ENCODE results near the gene LTV1.
"Not testable (repeated sequence)": the region's sequence is repeated elsewhere in the genome, so short reads cannot be mapped to it uniquely, and the experiment has no call there.

LTV1 gene

DNA sequence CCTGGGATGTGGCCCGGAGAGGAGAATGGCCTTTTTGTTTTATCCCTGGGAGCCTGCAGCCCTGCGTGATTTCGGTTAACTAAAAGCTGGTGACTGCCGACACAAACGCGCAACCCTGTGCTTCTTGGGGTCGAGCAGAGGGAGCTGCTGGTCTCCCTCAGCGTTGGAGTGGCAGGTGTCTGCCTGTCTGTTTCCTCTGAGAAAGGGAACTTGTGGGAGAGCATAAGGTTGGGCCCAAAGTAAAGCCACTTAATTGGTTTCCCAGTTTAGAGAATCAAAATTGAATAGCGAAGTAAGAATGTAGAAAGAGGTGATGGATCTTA lies 500 bp downstream of the LTV1 start:
- no peak for DNase-seq

DNA sequence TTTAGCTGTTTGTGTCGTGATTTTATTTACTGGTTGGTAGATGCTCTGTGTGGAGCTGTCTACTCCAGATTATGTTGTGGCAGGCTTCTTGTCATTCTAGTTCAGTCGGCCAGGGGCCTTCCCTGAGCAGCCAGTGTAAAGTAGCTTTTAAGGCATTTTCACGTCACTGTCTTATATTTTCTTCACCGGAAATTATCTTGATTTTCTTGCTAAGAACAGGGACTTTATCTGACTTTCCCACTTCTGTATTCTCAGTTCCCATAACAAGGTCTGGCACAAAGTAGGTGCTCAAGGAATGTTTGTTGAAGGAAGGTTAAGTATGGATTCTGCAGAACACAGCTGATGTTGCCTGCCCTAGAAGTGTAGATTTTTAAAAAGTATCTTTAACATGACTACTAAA lies 868 bp downstream of the LTV1 start:
- no peak for DNase-seq

DNA sequence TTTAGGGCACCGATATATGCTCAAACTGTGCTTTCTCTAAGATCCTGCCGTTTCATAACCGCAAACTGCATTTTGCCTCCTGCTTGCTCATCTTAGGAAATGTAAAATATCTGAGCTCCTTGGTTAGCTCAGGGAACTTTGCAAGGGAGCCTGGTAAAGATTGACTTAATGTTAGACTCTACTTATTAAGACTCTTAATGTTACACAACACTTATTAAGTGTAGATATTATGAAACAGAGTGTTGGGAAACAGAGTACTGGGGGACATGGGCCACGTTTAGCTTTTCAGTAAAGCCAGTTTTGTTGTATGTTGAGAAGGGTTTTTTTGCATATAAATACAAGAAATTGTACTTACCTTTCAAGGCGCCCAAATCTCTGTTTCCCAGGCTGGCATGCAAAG lies 1.9 kb downstream of the LTV1 start:
- DNase-seq: no peak

DNA sequence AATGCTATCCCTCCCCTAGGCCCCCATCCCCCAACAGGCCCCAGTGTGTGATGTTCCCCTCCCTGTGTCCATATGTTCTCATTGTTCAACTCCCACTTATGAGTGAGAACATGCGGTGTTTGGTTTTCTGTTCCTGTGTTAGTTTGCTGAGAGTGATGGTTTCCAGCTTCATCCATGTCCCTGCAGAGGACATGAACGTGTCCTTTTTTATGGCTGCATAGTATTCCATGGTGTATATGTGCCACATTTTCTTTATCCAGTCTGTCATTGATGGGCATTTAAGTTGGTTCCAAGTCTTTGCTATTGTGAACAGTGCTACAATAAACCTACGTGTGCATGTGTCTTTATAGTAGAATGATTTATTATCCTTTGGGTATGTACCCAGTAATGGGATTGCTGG lies 8.6 kb downstream of the LTV1 start:
- not testable (repeated sequence) for DNase-seq

DNA sequence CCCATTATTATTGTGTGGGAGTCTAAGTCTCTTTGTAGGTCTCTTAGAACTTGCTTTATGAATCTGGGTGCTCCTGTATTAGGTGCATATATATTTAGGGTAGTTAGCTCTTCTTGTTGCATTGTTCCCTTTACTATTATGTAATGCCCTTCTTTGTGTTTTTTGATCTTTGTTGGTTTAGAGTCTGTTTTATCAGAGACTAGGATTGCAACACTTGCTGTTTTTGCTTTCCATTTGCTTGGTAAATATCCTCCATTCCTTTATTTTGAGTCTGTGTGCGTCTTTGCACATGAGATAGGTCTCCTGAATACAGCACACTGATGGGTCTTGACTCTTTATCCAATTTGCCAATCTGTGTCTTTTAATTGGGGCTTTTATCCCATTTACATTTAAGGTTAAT lies 11.9 kb downstream of the LTV1 start:
- not testable (repeated sequence) for DNase-seq

DNA sequence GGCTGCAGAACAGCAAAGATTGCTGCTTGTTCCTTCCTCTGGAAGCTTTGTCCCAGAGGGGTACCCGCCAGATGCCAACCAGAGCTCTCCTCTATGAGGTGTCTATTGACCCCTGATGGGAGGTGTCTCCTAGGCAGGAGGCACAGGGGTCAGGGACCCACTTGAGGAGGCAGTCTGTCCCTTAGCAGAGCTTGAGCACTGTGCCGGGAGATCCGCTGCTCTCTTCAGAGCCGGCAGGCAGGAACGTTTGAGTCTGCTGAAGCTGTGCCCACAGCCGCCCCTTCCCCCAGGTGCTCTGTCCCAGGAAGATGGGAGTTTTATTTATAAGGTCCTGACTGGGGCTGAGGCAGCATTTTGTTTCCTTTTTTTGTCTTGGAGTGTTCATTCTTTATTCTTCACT lies 13.6 kb downstream of the LTV1 start:
- DNase-seq: not testable (repeated sequence)

DNA sequence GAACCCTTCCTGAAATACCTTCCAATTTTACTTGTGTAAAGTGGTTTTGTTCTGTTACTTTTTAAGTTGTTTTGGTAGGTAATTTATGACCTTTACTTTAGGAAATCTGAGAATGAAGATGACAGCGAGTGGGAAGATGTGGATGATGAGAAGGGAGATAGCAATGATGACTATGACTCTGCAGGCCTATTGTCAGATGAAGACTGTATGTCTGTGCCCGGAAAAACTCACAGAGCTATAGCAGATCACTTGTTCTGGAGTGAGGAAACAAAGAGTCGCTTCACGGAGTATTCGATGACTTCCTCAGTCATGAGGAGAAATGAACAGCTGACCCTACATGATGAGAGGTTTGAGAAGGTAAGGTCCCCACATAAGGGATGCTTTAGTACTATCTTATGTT lies 14.5 kb downstream of the LTV1 start:
- DNase-seq: no peak

DNA sequence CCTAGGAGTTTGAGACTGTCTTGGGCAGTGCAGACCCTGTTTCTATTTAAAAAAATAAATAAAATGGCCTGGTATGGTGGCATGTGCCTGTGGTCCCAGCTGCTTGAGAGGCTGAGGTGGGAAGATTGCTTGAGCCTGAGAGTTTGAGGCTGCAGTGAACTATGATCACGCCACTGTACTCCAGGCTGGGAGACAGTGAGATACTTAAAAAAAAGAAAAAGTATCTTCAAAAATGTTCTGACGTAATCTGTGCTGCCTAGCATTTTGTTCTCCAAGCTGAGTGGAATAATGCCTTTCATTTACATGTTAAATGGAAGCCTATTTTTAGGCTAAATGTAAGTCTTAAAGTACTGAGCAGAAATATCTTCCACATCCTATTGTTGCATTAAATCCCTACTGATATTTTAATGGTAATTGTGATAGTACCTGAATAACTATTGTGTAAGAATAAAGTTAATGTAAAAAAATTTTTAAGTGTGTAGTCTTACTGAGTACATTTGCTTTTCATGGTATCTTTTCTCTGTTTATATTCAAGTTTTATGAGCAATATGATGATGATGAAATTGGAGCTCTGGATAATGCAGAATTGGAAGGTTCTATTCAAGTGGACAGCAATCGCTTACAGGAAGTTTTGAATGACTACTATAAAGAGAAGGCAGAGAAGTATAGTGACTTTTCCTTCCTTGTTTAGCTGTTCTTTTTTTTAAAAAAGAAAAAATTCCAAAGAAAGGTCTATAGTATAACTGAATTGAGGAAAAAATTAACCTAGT lies 16.9 kb downstream of the LTV1 start:
- no peak for DNase-seq

DNA sequence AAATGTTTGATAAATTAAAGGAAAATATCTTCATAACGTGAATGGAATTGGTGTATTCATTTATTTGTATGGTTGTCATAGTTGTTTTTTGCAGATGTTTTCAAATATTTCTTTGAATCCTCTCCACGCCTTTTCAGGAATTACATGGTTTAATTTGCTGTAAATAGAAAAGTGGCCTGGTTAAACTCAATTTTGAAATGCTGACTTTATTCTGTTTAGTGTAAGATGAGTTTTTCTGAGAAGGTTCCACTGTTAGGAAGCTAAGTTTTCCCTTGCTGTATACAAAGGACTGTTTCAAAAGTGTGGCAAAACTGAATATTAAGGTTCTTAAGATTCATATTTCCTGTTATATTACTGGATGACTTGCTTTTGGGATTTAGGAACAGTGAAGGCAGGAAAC lies 20.6 kb downstream of the LTV1 start:
- no peak for DNase-seq

DNA sequence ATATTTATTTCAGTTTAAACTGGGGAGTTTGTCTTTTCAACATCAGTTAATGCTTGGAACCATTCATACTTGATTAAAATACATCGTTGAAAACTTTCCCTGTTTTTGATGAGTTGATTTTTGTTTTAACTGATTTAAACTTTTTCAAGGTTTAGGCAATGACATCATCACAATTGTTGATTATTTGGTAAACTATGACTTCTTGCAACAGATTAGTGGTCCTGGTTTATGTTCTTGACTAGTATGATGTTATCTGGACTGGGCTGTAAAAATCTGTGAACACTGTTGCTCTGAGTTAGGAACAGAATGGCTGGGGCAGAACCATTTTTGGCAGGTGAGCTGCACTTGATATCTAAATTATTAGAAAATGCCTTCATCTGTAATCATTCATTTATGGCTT lies 21.1 kb downstream of the LTV1 start, which contains the start of gene ZC2HC1B:
Gene ZC2HC1B, plus strand, starts transcription at position 241 of the 400 bp plus-strand sequence. Its CDS starts 66 bp downstream, at position 307.
- no peak for DNase-seq

DNA sequence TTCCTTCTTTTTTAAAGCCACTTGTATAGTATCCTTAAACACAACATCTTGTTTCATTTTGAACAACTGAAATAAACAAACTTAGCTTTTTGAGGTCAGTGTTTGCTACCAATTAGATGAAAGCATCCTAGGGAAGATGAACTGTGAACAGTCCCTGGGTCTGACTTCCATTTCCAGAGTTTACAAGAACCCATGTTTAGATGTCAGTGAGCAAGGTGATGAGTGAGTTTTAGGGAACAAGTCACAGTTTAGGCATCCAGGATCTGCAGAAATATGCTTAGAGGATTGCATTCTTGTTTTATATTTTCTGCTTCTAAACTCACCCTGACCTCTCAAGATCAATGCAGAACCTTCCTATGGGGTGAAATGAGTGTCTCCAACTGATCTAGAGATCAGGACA lies 24.1 kb downstream of the LTV1 start:
- no peak for DNase-seq

DNA sequence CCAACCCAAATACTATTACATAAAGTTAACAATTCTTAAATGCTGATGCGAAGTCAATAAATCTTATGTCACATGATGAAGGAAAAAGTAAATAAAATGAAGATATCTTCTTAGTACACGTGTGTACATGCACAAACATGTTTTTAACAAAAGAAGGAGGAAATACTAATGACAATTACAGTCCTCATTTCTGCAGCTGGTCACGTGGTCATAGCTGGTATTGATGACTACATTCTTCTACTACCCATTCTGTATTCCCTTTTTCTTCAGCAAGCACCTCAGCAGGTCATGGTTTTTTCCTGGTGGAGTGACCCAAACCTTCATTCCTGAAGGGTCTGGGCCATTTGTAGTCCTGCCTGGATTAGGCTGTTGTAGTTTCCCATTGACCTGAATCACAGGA lies 25.7 kb downstream of the LTV1 start:
- DNase-seq: not testable (repeated sequence)

DNA sequence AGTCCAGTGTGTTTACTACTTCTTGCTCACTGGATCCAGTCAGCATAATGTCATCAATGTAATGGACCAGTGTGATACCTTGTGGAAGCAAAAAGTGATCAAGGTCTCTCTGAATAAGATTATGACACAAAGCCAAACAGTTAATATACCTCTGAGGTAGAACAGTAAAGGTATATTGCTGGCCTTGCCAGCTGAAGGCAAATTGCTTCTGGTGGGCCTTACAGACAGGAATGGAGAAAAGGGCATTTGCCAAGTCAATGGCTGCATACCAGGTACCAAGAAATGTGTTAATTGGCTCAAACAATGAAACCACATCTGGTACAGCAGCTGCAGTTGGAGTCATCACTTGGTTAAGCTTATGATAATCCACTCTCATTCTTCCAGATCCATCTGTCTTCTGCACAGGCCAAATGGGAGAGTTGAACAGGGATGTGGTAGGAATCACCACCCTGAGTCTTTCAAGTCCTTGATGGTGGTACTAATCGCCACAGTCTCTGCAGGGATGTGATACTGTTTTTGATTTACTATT lies 28.1 kb downstream of the LTV1 start:
- not testable (repeated sequence) for DNase-seq

DNA sequence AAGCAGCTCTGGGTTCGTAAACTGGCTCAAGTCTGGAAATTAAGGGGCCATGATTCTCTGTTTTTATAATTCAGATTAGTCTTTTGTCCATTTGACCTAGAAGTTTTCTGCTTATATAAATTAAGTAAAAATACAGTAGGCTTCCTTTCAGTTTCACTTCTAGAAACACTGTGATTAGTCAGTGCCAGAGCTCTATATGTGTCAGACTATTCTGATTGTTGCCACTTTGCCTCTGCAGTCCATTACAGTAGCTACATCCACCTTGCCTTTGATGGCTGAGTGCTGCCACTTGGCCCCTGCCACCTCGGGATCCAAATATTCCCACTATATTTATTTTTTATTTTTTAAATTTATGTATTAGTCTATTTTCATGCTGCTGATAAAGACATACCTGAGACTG lies 29.1 kb downstream of the LTV1 start:
- no peak for DNase-seq

DNA sequence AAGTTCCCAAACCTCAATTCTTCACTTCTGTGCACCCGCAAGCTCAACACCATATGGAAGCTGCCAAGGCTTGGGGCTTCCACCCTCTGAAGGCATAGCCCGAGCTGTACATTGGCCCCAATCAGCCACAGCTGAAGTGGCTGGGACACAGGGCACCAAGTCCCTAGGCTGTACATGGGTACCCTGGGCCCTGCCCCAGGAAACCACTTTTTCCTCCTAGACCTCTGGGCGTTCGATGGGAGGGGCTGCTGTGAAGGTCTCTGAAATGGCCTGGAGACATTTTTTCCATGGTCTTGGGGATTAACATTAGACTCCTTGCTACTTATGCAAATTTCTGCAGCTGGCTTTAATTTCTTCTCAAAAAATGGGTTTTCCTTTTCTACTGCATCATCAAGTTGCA lies 30.5 kb downstream of the LTV1 start:
- DNase-seq: not testable (repeated sequence)

DNA sequence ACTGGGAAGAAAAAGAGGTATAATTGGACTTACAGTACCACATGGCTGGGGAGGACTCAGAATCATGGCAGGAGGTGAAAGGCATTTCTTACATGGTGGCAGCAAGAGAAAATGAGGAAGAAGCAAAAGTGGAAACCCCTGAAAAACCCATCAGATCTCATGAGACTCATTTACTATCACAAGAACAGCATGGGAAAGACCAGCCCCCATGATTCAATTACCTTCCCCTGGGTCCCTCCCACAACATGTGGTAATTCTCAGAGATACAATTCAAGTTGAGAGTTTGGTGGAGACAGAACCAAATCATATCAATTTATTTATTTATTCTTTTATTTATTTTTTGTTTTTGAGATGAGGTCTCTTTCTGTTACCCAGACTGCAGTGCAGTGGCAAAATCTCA lies 31.4 kb downstream of the LTV1 start:
- DNase-seq: not testable (repeated sequence)

DNA sequence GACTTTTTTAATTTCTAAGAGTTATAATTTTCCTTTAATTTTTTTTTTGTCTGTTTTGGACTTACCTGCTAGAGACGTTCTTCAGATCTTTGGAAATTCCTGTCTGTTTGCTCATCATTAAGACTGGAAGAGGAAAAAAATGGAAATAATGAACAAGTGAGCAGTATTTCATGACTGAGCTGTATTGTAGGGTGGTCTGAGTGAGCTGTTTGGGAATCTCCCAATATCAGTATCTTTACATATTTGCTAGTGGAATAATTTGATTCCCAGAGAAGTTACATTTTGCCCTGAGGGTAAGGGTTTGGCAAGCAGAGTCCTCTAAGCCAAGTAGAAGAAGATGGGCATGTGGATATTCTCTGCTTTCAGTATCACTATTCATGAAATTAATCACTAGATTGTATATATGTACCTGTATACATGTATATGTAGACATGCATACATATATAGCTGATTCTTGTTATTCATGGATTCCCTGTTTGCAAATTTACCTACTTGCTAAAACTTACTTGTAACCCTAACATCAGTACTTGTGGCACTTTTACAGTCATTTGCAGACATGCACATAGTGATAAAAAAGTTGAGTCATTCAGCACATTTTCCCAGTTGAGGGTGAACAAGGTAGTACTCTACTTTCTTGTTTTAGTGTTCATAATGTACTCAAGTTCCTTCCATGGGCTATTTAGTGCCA lies 34.6 kb downstream of the LTV1 start:
- no peak for DNase-seq

DNA sequence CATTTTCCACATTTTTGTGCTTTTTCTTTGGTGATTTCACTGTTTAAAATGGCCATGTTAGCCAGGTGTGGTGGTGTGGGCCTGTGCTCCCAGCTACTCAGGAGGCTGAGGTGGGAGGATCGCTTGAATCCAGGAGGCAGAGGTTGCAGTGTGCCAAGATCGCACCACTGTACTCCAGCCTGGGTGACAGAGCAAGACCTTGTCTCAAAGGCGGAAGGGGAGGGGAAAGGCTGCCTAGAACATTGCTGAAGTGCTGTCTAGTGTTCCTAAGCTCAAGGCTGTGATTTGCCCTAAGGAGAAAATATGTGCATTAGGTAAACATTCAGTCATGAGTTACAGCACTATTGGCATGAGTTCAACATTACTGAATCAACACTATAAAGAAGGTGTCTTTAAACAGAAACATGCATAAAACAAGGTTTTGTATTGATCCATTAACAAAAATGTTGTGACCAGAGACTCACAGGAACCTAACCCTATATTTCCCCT lies 35.2 kb downstream of the LTV1 start:
- DNase-seq: no peak

DNA sequence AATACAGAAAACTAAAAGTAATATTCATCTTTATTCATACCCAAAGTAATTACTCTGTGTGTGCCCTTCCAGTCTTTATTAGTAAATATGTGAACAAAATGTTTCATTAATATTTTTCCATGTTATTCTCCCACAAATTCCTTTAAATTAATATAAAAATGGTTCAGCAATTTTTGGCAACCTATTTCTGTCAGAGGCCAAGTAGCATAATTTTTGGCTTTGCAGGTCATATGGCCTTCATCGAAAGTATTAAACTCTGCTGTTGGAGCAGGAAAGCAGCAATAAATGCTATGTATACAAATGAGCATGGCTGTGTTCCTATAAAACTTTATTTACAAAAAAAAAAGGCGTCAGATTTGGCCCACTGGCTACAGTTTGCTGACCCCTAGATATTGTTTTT lies 37.3 kb downstream of the LTV1 start:
- no peak for DNase-seq

DNA sequence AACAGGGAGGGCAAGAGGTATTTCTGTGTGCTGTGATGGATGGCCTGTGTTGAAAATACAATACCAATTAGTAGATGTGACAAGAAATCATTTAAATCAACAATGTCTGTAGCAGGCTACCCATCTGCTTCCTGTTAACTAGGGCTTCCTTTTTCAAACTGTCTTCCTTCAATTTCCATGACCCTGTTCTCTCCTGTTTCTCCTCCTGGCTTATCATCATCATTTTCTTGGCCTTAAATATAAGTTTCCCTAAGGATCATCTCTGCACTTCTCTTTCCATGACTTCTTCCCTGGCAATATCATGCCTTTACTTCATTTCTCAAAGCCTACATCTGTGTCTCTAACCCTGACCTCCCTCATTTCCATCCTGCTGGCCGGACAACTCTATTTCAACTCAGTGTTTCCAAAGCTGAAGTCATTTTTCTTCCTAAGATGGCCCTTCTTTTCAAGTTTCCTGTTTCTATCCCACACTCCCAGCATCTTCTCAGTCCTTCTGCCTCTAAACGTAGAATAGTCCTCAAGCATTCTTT lies 39.3 kb downstream of the LTV1 start:
- DNase-seq: no peak

DNA sequence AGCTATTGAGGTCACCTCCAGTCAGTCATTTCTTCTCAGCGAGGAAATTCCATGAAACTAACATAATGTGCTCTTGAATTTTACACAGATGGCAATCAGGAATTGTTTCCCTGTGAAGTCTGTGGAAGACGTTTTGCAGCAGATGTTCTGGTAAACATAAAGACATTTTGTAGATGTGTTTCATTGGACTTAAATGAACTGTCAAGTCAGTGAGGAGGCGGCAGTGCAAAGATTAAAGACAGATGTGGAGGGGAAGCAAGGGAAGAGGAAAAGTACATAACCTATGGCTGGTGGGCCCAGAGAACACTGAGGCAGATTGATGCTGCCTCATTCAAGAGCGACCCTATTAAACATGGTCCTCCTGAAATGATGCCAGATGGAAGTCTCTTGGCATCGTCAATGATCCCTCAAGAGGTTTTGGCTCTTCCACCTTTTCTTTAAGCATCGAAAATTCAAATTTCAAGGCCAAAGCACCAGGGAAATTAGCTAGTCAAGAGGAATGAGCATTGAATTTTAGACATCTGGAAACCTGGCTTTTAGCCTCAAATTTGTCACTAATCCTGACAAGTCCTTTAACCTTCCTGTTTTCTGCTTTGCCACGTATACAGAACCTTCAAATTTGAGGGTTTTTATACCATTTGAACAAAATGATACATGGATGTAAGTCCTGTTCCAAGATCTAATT lies 41.2 kb downstream of the LTV1 start:
- DNase-seq: no peak

DNA sequence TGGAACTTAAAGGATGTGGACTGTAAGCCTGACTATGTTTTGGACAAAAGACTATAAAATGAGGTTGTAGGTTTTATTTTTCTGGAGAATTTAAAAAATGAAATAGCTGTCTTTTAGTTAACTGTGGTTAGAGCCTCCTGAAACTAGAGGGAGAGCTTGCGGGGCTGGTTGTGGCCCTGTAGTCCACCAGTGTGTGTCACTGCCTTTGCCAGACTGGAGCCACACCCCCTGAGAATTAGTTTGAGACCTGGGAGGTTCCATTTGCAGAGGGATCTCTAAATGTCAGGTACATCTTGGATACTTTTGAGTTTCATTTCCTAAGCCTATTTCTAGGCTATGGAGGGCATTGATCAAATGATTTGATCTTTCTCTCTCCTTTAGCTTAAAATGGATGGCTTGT lies 42.0 kb downstream of the LTV1 start:
- DNase-seq: no peak

DNA sequence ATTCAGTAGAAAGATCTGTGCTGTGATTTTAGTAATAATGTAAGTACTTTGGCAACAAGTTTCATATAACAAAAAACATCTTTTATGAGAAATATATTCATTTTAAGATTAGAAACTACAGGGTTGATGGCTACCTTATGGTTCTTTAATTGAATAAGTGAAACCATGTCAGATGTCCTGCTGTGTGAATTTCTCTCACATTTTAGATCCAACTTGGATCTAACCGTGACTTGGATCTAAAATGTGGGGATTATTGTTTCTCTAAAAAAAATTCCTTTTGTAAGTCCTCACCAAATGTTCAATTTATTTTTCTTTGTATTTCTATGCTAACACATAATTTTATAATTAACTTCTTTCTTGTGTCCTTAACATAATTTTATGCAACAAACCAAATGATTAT lies 51.5 kb downstream of the LTV1 start:
- no peak for DNase-seq

Measured in NCI-H1105 treated with DMSO at 0.1 percent for 48 hours (cell line).